ENCODE data around the gene UMOD. TPM values are rescaled to one million over a fixed set of nuclear protein-coding genes. Genes with fewer than 3 reads are reported as not detected.

UMOD gene
- total and polyA plus RNA-seq, 4 donors: not detected

DNA sequence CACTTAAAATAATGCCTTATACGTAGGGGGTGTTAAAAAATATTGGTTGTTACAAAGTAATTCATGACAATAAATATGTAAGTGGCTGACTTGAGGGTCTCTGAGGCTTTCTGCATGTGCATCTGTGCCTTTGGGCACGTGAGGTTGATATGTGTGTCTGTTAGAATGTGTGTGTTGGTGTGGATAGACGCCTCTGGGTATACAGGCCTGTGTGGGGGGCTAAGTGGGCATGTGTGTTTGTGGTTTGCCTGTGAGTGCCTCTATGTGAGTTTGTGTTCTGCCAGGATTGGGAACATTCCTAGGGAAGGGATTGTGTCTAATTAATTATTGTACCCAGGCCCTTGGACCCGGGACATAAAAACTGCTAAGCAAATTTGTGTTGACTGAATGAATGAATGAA, 44.2 kb downstream of the UMOD start:
- Histone ChIP-seq H3K4me1 (ENCODE audit: control insufficient read depth in 4 of 4, insufficient read depth in 4 of 4, low read length in 3 of 4) (no peaks in the 10 kb centered on the region), H3K9me3 (ENCODE audit: control insufficient read depth in 4 of 4, low read length in 3 of 4) (no peaks in the 10 kb centered on the region), H3K27ac (ENCODE audit: low read depth in 1 of 2, low read length in 2 of 2) (no peak overlapping the region), H3K36me3 (ENCODE audit: control insufficient read depth in 4 of 4, insufficient read depth in 3 of 4, low read depth in 1 of 4, low read length in 3 of 4) (no peaks in the 10 kb centered on the region), H3K4me3 (ENCODE audit: low read depth in 1 of 3, low read length in 3 of 3) (no peak overlapping the region), H3K27me3 (ENCODE audit: control insufficient read depth in 4 of 4, insufficient read depth in 4 of 4, low read length in 3 of 4) (peaks cover 0 to 3% (median 0%) of the 10 kb centered on the region in 4 donors), H3K9ac (ENCODE audit: low read depth in 1 of 2, low read length in 2 of 2) (no peak overlapping the region)
- TF ChIP-seq, protein P1, sequence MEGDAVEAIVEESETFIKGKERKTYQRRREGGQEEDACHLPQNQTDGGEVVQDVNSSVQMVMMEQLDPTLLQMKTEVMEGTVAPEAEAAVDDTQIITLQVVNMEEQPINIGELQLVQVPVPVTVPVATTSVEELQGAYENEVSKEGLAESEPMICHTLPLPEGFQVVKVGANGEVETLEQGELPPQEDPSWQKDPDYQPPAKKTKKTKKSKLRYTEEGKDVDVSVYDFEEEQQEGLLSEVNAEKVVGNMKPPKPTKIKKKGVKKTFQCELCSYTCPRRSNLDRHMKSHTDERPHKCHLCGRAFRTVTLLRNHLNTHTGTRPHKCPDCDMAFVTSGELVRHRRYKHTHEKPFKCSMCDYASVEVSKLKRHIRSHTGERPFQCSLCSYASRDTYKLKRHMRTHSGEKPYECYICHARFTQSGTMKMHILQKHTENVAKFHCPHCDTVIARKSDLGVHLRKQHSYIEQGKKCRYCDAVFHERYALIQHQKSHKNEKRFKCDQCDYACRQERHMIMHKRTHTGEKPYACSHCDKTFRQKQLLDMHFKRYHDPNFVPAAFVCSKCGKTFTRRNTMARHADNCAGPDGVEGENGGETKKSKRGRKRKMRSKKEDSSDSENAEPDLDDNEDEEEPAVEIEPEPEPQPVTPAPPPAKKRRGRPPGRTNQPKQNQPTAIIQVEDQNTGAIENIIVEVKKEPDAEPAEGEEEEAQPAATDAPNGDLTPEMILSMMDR (IDR thresholded peaks at IDR 0.05; ENCODE audit: low read depth, low read length, missing input control): no peak
- no peak for TF ChIP-seq FOXA1 (IDR thresholded peaks at IDR 0.05)
- no peak for TF ChIP-seq TAF1 (conservative IDR thresholded peaks at IDR 0.05)
- no peak for TF ChIP-seq HNF4G (IDR thresholded peaks at IDR 0.05)
- no peak for TF ChIP-seq JUND (IDR thresholded peaks at IDR 0.05)
- TF ChIP-seq, protein P2, sequence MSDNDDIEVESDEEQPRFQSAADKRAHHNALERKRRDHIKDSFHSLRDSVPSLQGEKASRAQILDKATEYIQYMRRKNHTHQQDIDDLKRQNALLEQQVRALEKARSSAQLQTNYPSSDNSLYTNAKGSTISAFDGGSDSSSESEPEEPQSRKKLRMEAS (IDR thresholded peaks at IDR 0.05): no peak
- TF ChIP-seq RXRA (IDR thresholded peaks at IDR 0.05): no peak
- TF ChIP-seq GABPA (IDR thresholded peaks at IDR 0.05 in 1 of 2, conservative IDR thresholded peaks at IDR 0.05 in 1 of 2): no peak
- TF ChIP-seq, protein P3, sequence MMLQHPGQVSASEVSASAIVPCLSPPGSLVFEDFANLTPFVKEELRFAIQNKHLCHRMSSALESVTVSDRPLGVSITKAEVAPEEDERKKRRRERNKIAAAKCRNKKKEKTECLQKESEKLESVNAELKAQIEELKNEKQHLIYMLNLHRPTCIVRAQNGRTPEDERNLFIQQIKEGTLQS (IDR thresholded peaks at IDR 0.05): no peak
- TF ChIP-seq SP1 (IDR thresholded peaks at IDR 0.05): no peak
- 86% methylated on average over 4 of the region's 4 CpGs for WGBS
- DNase-seq (ENCODE audit: low spot score): no peak

DNA sequence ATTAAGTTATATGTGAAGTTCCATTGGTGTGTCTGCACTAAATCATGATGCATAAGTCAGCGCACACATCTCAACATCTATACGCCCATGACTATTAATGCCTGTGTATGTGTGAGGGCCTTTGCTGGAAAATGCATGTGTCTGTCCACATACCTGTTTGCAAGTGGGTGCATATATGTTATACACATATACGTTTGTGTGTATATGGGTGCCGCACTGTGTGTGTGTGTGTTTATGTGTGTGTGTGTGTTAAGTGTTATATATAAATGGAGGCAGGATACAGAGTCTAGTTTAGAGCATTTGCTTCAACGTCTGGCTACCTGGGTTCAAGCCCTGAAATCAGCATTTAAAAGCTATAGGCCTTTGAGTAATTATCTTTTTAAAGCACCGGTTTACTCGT, 44.7 kb downstream of the UMOD start:
- no peak for TF ChIP-seq TAF1 (conservative IDR thresholded peaks at IDR 0.05)
- TF ChIP-seq, protein P1 (IDR thresholded peaks at IDR 0.05; ENCODE audit: low read depth, low read length, missing input control): no peak
- TF ChIP-seq, protein P3 (IDR thresholded peaks at IDR 0.05): no peak
- TF ChIP-seq SP1 (IDR thresholded peaks at IDR 0.05): no peak
- TF ChIP-seq EGR1 (IDR thresholded peaks at IDR 0.05; ENCODE audit: low read depth in 2 of 2): no peak
- no peak for TF ChIP-seq RAD21 (IDR thresholded peaks at IDR 0.05)
- no peak for TF ChIP-seq NR2F2 (IDR thresholded peaks at IDR 0.05)
- TF ChIP-seq GABPA (IDR thresholded peaks at IDR 0.05 in 1 of 2, conservative IDR thresholded peaks at IDR 0.05 in 1 of 2): no peak
- no peak for TF ChIP-seq YY1 (IDR thresholded peaks at IDR 0.05)
- TF ChIP-seq FOXA1 (IDR thresholded peaks at IDR 0.05): no peak
- TF ChIP-seq JUND (IDR thresholded peaks at IDR 0.05): no peak
- TF ChIP-seq, protein P2 (IDR thresholded peaks at IDR 0.05): no peak
- TF ChIP-seq, protein P4, sequence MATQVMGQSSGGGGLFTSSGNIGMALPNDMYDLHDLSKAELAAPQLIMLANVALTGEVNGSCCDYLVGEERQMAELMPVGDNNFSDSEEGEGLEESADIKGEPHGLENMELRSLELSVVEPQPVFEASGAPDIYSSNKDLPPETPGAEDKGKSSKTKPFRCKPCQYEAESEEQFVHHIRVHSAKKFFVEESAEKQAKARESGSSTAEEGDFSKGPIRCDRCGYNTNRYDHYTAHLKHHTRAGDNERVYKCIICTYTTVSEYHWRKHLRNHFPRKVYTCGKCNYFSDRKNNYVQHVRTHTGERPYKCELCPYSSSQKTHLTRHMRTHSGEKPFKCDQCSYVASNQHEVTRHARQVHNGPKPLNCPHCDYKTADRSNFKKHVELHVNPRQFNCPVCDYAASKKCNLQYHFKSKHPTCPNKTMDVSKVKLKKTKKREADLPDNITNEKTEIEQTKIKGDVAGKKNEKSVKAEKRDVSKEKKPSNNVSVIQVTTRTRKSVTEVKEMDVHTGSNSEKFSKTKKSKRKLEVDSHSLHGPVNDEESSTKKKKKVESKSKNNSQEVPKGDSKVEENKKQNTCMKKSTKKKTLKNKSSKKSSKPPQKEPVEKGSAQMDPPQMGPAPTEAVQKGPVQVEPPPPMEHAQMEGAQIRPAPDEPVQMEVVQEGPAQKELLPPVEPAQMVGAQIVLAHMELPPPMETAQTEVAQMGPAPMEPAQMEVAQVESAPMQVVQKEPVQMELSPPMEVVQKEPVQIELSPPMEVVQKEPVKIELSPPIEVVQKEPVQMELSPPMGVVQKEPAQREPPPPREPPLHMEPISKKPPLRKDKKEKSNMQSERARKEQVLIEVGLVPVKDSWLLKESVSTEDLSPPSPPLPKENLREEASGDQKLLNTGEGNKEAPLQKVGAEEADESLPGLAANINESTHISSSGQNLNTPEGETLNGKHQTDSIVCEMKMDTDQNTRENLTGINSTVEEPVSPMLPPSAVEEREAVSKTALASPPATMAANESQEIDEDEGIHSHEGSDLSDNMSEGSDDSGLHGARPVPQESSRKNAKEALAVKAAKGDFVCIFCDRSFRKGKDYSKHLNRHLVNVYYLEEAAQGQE (IDR thresholded peaks at IDR 0.05): no peak
- TF ChIP-seq HNF4A (conservative IDR thresholded peaks at IDR 0.05): no peak
- TF ChIP-seq, protein P5, sequence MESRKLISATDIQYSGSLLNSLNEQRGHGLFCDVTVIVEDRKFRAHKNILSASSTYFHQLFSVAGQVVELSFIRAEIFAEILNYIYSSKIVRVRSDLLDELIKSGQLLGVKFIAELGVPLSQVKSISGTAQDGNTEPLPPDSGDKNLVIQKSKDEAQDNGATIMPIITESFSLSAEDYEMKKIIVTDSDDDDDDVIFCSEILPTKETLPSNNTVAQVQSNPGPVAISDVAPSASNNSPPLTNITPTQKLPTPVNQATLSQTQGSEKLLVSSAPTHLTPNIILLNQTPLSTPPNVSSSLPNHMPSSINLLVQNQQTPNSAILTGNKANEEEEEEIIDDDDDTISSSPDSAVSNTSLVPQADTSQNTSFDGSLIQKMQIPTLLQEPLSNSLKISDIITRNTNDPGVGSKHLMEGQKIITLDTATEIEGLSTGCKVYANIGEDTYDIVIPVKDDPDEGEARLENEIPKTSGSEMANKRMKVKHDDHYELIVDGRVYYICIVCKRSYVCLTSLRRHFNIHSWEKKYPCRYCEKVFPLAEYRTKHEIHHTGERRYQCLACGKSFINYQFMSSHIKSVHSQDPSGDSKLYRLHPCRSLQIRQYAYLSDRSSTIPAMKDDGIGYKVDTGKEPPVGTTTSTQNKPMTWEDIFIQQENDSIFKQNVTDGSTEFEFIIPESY (IDR thresholded peaks at IDR 0.05): no peak
- no peak for TF ChIP-seq FOXA2 (IDR thresholded peaks at IDR 0.05)
- no peak for TF ChIP-seq RXRA (IDR thresholded peaks at IDR 0.05)
- no peaks in the 10 kb centered on the region for H3K4me1 ChIP-seq (ENCODE audit: control insufficient read depth in 4 of 4, insufficient read depth in 4 of 4, low read length in 3 of 4)
- H3K9me3 ChIP-seq (ENCODE audit: control insufficient read depth in 4 of 4, low read length in 3 of 4): no peaks in the 10 kb centered on the region
- no peak for DNase-seq (ENCODE audit: low spot score)
- H3K9ac ChIP-seq (ENCODE audit: low read depth in 1 of 2, low read length in 2 of 2): no peak overlapping the region
- no peak overlapping the region for H3K27ac ChIP-seq (ENCODE audit: low read depth in 1 of 2, low read length in 2 of 2)
- no peaks in the 10 kb centered on the region for H3K36me3 ChIP-seq (ENCODE audit: control insufficient read depth in 4 of 4, insufficient read depth in 3 of 4, low read depth in 1 of 4, low read length in 3 of 4)
- WGBS: 94% methylated on average over 7 of the region's 7 CpGs
- H3K27me3 ChIP-seq (ENCODE audit: control insufficient read depth in 4 of 4, insufficient read depth in 4 of 4, low read length in 3 of 4): peaks cover 0 to 3% (median 0%) of the 10 kb centered on the region in 4 donors
- no peak overlapping the region for H3K4me3 ChIP-seq (ENCODE audit: low read depth in 1 of 3, low read length in 3 of 3)

Data from liver (tissue), 9 donors.